CD14-positive monocyte (primary cell): ENCODE measurements around the gene DYNC1LI1. TPM values are rescaled to one million over a fixed set of nuclear protein-coding genes. Genes with fewer than 3 reads are reported as not detected.

Experiments used
- DNase-seq, 3 donors: peaks; one replicate each; pipeline ENCODE4 v3.0.0-alpha.2; 2011 to 2022
- H2AFZ ChIP-seq: 2 replicates; pipeline ENCODE4 v1.6.0; 2012; ENCODE audit warnings: mild to moderate bottlenecking, low read depth, low read length, inconsistent platforms; ENCODE audit not compliant: insufficient read depth, poor library complexity, severe bottlenecking
- H3K27ac ChIP-seq, 2 donors: 1 replicate in 1 of 2; 2 replicates in 1 of 2; pipeline ENCODE4 v1.5.1; 2012 to 2013; ENCODE audit warnings: low read length in 2 of 2, control low read depth in 1 of 2, inconsistent platforms in 1 of 2, low read depth in 1 of 2, mild to moderate bottlenecking in 1 of 2
- H3K27me3 ChIP-seq, 2 donors: one replicate each; pipeline versions ENCODE4 v1.6.0 to v1.6.1; 2011 to 2013; ENCODE audit warnings: low read length in 2 of 2; ENCODE audit not compliant: control insufficient read depth in 2 of 2, insufficient read depth in 2 of 2
- H3K36me3 ChIP-seq, 2 donors: replicated peaks in 1 of 2; 1 replicate in 1 of 2; 2 replicates in 1 of 2; pipeline versions ENCODE4 v1.5.1 to v1.6.1; 2012 to 2013; ENCODE audit warnings: low read length in 2 of 2, control low read depth in 1 of 2, inconsistent platforms in 1 of 2, mild to moderate bottlenecking in 1 of 2; ENCODE audit not compliant: insufficient read depth in 2 of 2, control insufficient read depth in 1 of 2
- H3K4me1 ChIP-seq, 2 donors: 1 replicate in 1 of 2; 2 replicates in 1 of 2; pipeline versions ENCODE4 v1.5.1 to v1.6.1; 2012 to 2013; ENCODE audit warnings: low read length in 2 of 2, control low read depth in 1 of 2, inconsistent platforms in 1 of 2, mild to moderate bottlenecking in 1 of 2, moderate library complexity in 1 of 2; ENCODE audit not compliant: insufficient read depth in 2 of 2, control insufficient read depth in 1 of 2
- H3K4me2 ChIP-seq: replicated peaks from 2 replicates; pipeline ENCODE3; 2012; ENCODE audit warnings: low read length, moderate library complexity, mild to moderate bottlenecking; ENCODE audit not compliant: poor library complexity, severe bottlenecking; ENCODE audit errors: extremely low read depth
- H3K4me3 ChIP-seq, 3 experiments: fragments of 200-600 bp in 1 of 3; sonication (generic) in 1 of 3; replicated peaks in 1 of 3; 1 replicate in 2 of 3; 2 replicates in 1 of 3; pipeline ENCODE4 v1.5.1; 2011 to 2013; ENCODE audit warnings: low read length in 3 of 3, mild to moderate bottlenecking in 3 of 3, control low read depth in 2 of 3, low read depth in 2 of 3, inconsistent platforms in 1 of 3, moderate library complexity in 1 of 3
- H3K79me2 ChIP-seq: 2 replicates; pipeline ENCODE4 v1.6.0; 2012; ENCODE audit warnings: mild to moderate bottlenecking, control low read depth, inconsistent platforms, low read length, moderate library complexity; ENCODE audit not compliant: insufficient read depth
- H3K9ac ChIP-seq: 2 replicates; pipeline ENCODE4 v1.6.0; 2017; ENCODE audit warnings: low read length, mild to moderate bottlenecking; ENCODE audit not compliant: insufficient read depth, poor library complexity, severe bottlenecking
- H3K9me3 ChIP-seq, 2 donors: replicated peaks in 1 of 2; 1 replicate in 1 of 2; 2 replicates in 1 of 2; pipeline versions ENCODE4 v1.5.1 to v1.6.1; 2012 to 2013; ENCODE audit warnings: low read length in 2 of 2, control low read depth in 1 of 2; ENCODE audit not compliant: control insufficient read depth in 1 of 2, insufficient read depth in 1 of 2
- H4K20me1 ChIP-seq: 2 replicates; pipeline ENCODE4 v1.6.0; 2012; ENCODE audit warnings: mild to moderate bottlenecking, low read length, control low read depth, moderate library complexity; ENCODE audit not compliant: insufficient read depth
- H3K27ac Mint-ChIP-seq, 7 donors: one replicate each; pipeline ENCODE4 v1.8.0; 2020; ENCODE audit warnings: mild to moderate bottlenecking in 7 of 7, mixed read lengths in 7 of 7, moderate library complexity in 6 of 7, inconsistent platforms in 2 of 7
- H3K27me3 Mint-ChIP-seq, 3 donors: one replicate each; pipeline ENCODE4 v1.8.0; 2021 to 2022; ENCODE audit warnings: low read depth in 3 of 3, mild to moderate bottlenecking in 3 of 3, mixed read lengths in 3 of 3, moderate library complexity in 3 of 3, inconsistent platforms in 1 of 3
- H3K36me3 Mint-ChIP-seq, 2 donors: one replicate each; pipeline ENCODE4 v1.8.0; 2020; ENCODE audit warnings: mixed read lengths in 2 of 2, inconsistent platforms in 1 of 2, mild to moderate bottlenecking in 1 of 2
- H3K4me1 Mint-ChIP-seq: one replicate; pipeline ENCODE4 v1.8.0; 2020; ENCODE audit warnings: mild to moderate bottlenecking, mixed read lengths
- H3K4me3 Mint-ChIP-seq, 2 donors: one replicate each; pipeline ENCODE4 v1.8.0; 2020; ENCODE audit warnings: mild to moderate bottlenecking in 2 of 2, mixed read lengths in 2 of 2, moderate library complexity in 1 of 2
- H3K9me3 Mint-ChIP-seq, 7 donors: one replicate each; pipeline ENCODE4 v1.8.0; 2020 to 2022; ENCODE audit warnings: mixed read lengths in 7 of 7, mild to moderate bottlenecking in 6 of 7, moderate library complexity in 6 of 7, inconsistent platforms in 2 of 7
- WGBS: methylation state at CpG from one replicate; pipeline ENCODE4 v1.1.5; 2013; ENCODE audit warnings: missing lambda C conversion rate; ENCODE audit not compliant: insufficient coverage; 5-methylcytosine and 5-hydroxymethylcytosine counted together
- intact Hi-C, 2 donors: fragments of 100-400 bp; cut with micrococcal nuclease; formaldehyde crosslinking; loops; one replicate each; pipeline versions ENCODE4 v1.15.0 to v1.15.1; 2023
- polyA plus RNA-seq, 3 donors: library from polyadenylated mRNA; depleted of rRNA in 1 of 3; unstranded in 2 of 3; stranded (reverse) in 1 of 3; fragments of 300-500 nt in 2 of 3; fragments of >200 nt in 1 of 3; fragmentation: Illumina TruSeq in 2 of 3; gene quantifications; 1 replicate in 2 of 3; 2 replicates in 1 of 3; pipeline ENCODE4 v1.2.3, GENCODE V29; 2012 to 2021
- TF ChIP-seq, protein P1 (sequence below): fragments of 200-600 bp; IDR thresholded peaks from one replicate; pipeline ENCODE4 v1.8.0; 2022; ENCODE audit warnings: antibody characterized with exemption, mild to moderate bottlenecking

DYNC1LI1 gene
- polyA plus RNA-seq, 3 donors, result 23.5 to 50.1 (median 46.8) TPM

DNA sequence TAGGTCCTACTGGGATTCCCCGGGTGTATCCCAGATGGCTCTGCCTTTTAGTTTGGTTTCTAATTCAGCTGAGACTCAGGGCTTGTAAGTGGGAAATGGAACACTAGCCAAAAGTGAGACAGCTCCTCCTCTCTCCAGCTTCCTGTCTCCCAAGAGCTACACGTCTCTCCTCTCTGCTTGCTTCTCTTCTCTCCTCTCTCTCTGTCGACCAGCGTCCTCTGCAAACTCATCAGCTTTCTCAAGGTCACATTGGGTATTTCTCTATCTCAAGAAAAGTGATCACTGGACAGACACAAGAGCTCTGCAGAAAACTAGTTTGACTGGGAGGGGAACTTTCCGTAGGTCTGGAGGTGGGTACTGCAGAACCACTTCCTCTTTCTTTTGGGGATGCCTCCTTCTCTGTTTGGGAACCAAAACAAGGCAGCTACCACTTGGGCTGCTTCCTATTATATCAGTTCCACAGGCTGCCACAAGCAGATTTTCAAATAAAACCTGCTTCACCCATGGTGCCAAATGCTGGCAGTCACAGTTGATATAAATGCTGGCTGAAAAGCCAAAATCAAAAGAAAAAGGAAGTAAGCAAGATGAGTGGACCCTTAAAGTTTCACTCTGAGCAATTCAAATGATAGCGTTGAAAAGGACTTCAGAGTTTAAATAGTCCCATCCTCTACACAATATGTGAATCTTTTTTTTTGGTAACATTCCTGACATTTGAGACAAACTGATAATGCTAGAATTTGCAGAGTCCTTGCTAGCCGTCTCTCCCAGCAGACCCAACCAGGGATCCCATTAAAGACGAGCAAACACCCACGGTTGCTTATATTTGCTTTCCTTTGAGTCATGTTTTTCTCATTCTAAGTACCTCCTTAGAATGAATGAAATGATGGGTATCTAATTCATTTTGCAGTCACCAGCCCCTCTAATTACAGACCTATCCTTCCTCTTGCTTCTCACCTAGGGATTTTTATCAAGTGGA is 7.2 kb upstream of the DYNC1LI1 start:
- Mint-ChIP-seq H3K9me3 (peaks cover 0 to 5% (median 3%) of the 10 kb centered on the region in 7 donors), H3K4me1 (peaks cover 36% of the 10 kb centered on the region), H3K27ac (peak overlapping the region; percentile 82 to 95 (median 92)), H3K36me3 (no peaks in the 10 kb centered on the region), H3K4me3 (peak overlapping the region; percentile 64 to 85), H3K27me3 (no peaks in the 10 kb centered on the region)
- H3K9me3 ChIP-seq, result no peaks in the 10 kb centered on the region
- H3K4me2 ChIP-seq, result peak overlapping the region; percentile 63
- WGBS, result 27% methylated on average over 3 of the region's 9 CpGs
- no peak overlapping the region for H3K9ac ChIP-seq
- H3K4me3 ChIP-seq, result peak overlapping the region in 2 of 3 experiments; percentile 10 to 64
- DNase-seq, result peak; percentile 63 to 77 (median 73)
- H4K20me1 ChIP-seq, result no peaks in the 10 kb centered on the region
- H3K27me3 ChIP-seq, result no peaks in the 10 kb centered on the region
- no peaks in the 10 kb centered on the region for H3K79me2 ChIP-seq
- H3K36me3 ChIP-seq, result no peaks in the 10 kb centered on the region
- TF ChIP-seq, protein P1, sequence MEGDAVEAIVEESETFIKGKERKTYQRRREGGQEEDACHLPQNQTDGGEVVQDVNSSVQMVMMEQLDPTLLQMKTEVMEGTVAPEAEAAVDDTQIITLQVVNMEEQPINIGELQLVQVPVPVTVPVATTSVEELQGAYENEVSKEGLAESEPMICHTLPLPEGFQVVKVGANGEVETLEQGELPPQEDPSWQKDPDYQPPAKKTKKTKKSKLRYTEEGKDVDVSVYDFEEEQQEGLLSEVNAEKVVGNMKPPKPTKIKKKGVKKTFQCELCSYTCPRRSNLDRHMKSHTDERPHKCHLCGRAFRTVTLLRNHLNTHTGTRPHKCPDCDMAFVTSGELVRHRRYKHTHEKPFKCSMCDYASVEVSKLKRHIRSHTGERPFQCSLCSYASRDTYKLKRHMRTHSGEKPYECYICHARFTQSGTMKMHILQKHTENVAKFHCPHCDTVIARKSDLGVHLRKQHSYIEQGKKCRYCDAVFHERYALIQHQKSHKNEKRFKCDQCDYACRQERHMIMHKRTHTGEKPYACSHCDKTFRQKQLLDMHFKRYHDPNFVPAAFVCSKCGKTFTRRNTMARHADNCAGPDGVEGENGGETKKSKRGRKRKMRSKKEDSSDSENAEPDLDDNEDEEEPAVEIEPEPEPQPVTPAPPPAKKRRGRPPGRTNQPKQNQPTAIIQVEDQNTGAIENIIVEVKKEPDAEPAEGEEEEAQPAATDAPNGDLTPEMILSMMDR, result no peak
- intact Hi-C loops, result loop anchor here in 1 of 2 donors (10.0 kb wide), 3 partner anchors 63 to 173 kb away; partner anchors contain the start of gene CNOT10
- H3K27ac ChIP-seq, result peak overlapping the region; percentile 16 to 80
- peak overlapping the region; percentile 3 for H2AFZ ChIP-seq
- peaks cover 49 to 62% of the 10 kb centered on the region in 2 donors for H3K4me1 ChIP-seq

DNA sequence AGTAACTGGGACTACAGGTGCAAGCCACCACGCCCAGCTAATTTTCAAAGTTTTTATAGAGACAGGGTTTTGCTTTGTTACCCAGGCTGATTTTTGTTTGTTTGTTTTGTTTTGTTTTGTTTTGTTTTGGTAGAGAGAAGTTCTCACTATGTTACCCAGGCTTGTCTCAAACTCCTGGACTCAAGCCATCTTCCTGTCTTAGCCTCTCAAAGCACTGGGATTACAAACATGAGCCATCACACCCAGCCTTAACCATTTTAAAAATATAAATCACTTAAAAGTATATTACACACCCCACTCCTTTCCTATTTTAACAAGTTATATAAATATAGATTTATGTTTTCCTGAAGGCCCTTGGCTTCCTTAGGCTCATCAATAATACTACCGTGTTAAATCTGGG is 6.5 kb upstream of the DYNC1LI1 start:
- Mint-ChIP-seq H3K4me3 (peak overlapping the region; percentile 64 to 85), H3K4me1 (peaks cover 40% of the 10 kb centered on the region), H3K27ac (peak overlapping the region; percentile 82 to 95 (median 92)), H3K9me3 (peaks cover 0 to 5% (median 3%) of the 10 kb centered on the region in 7 donors), H3K36me3 (no peaks in the 10 kb centered on the region), H3K27me3 (no peaks in the 10 kb centered on the region)
- H4K20me1 ChIP-seq, result no peaks in the 10 kb centered on the region
- H3K27ac ChIP-seq, result peak overlapping the region; percentile 16 to 80
- H3K9me3 ChIP-seq, result no peaks in the 10 kb centered on the region
- intact Hi-C loops, result loop anchor here in 1 of 2 donors (10.0 kb wide), 3 partner anchors 62 to 172 kb away; partner anchors contain the start of gene CNOT10
- H3K4me1 ChIP-seq, result peaks cover 56 to 66% of the 10 kb centered on the region in 2 donors
- H3K27me3 ChIP-seq, result no peaks in the 10 kb centered on the region
- no peak overlapping the region for H3K9ac ChIP-seq
- H2AFZ ChIP-seq, result no peak overlapping the region
- peak overlapping the region in 2 of 3 experiments; percentile 10 to 64 for H3K4me3 ChIP-seq
- H3K36me3 ChIP-seq, result no peaks in the 10 kb centered on the region
- WGBS, result 100% methylated on average over 1 of the region's 2 CpGs
- no peak for DNase-seq
- no peaks in the 10 kb centered on the region for H3K79me2 ChIP-seq
- peak overlapping the region; percentile 63 for H3K4me2 ChIP-seq
- TF ChIP-seq, protein P1, result no peak
